H1 (cell line): ENCODE measurements around the gene ADM2. TPM values are rescaled to one million over a fixed set of nuclear protein-coding genes. Genes with fewer than 3 reads are reported as not detected.
A peak's percentile ranks its signal among the peaks of the same experiment; 100 is the strongest.

ENCODE experiments used
- CTCF ChIA-PET: fragments of 300-600 bp; sonication (Branson Sonifier 250); formaldehyde crosslinking; loops from one replicate; lab custom pipeline; 2021; ENCODE audit not compliant: partially characterized antibody; lab: Charles Lee
- POLR2A ChIA-PET: fragments of 300-600 bp; sonication (Branson Sonifier 250); formaldehyde crosslinking; loops from one replicate; lab custom pipeline; 2021; ENCODE audit warnings: inconsistent platforms; ENCODE audit not compliant: partially characterized antibody; lab: Charles Lee
- DNase-seq, 2 experiments: peaks; one replicate each; pipeline versions ENCODE4 v3.0.0 to v3.0.0-alpha.2; 2010 to 2022; ENCODE audit warnings: low spot score in 2 of 2, low read depth in 1 of 2, mixed read lengths in 1 of 2
- FAIRE-seq: peaks from 2 replicates; lab custom pipeline; 2011; peaks lifted over from hg19 to GRCh38; lab: Jason Lieb, UNC
- H2AFZ ChIP-seq: 2 replicates; pipeline ENCODE4 v1.8.1; 2012; ENCODE audit warnings: low read length, inconsistent platforms
- H2AK5ac ChIP-seq: 2 replicates; pipeline ENCODE4 v1.6.1; 2013; ENCODE audit warnings: low read depth, low read length
- H2BK120ac ChIP-seq: replicated peaks from 2 replicates; pipeline ENCODE3; 2013; ENCODE audit warnings: low read depth, low read length, inconsistent platforms
- H2BK12ac ChIP-seq: 2 replicates; pipeline ENCODE4 v1.6.1; 2013; ENCODE audit warnings: low read depth, low read length
- H2BK15ac ChIP-seq: 2 replicates; pipeline ENCODE4 v1.6.1; 2013; ENCODE audit warnings: low read length
- H2BK20ac ChIP-seq: 2 replicates; pipeline ENCODE4 v1.6.1; 2013; ENCODE audit warnings: low read length
- H2BK5ac ChIP-seq: 2 replicates; pipeline ENCODE4 v1.6.1; 2013; ENCODE audit warnings: low read depth, low read length
- H3K14ac ChIP-seq: 2 replicates; pipeline ENCODE4 v1.6.1; 2013; ENCODE audit warnings: inconsistent platforms; ENCODE audit not compliant: insufficient read length
- H3K18ac ChIP-seq: 2 replicates; pipeline ENCODE4 v1.6.1; 2013; ENCODE audit warnings: low read length; ENCODE audit errors: extremely low read depth
- H3K23ac ChIP-seq: 2 replicates; pipeline ENCODE4 v1.6.1; 2013; ENCODE audit warnings: inconsistent platforms; ENCODE audit not compliant: insufficient read length
- H3K23me2 ChIP-seq: 2 replicates; pipeline ENCODE4 v1.6.1; 2013; ENCODE audit warnings: low read depth, low read length
- H3K27ac ChIP-seq: 2 replicates; pipeline ENCODE4 v1.6.1; 2011; ENCODE audit warnings: low read depth, low read length, inconsistent platforms
- H3K27me3 ChIP-seq, 4 experiments: replicated peaks in 1 of 4; 1 replicate in 1 of 4; 2 replicates in 3 of 4; pipeline versions ENCODE4 v1.6.1 to v1.8.1; 2011 to 2013; ENCODE audit warnings: low read length in 3 of 4, mild to moderate bottlenecking in 3 of 4, inconsistent platforms in 2 of 4, mixed read lengths in 2 of 4, moderate library complexity in 1 of 4; ENCODE audit not compliant: control insufficient read depth in 3 of 4, insufficient read depth in 3 of 4; ENCODE audit errors: extremely low read depth in 1 of 4
- H3K36me3 ChIP-seq, 4 experiments: 2 replicates each; pipeline versions ENCODE4 v1.6.1 to v1.8.1; 2011 to 2013; ENCODE audit warnings: mild to moderate bottlenecking in 4 of 4, low read length in 3 of 4, moderate library complexity in 2 of 4, control low read depth in 1 of 4, inconsistent platforms in 1 of 4; ENCODE audit not compliant: insufficient read depth in 4 of 4, control insufficient read depth in 2 of 4
- H3K4ac ChIP-seq: replicated peaks from 2 replicates; pipeline ENCODE3; 2013; ENCODE audit warnings: low read length, low read depth, mixed read lengths, inconsistent platforms; ENCODE audit not compliant: insufficient read length
- H3K4me1 ChIP-seq, 4 experiments: replicated peaks in 1 of 4; 1 replicate in 1 of 4; 2 replicates in 3 of 4; pipeline versions ENCODE4 v1.6.1 to v1.8.1; 2011 to 2013; ENCODE audit warnings: low read length in 3 of 4, inconsistent platforms in 2 of 4, mixed read lengths in 1 of 4; ENCODE audit not compliant: insufficient read depth in 4 of 4, control insufficient read depth in 3 of 4
- H3K4me2 ChIP-seq, 2 experiments: 2 replicates each; pipeline versions ENCODE4 v1.6.1 to v1.8.1; 2011 to 2013; ENCODE audit warnings: low read depth in 2 of 2, low read length in 2 of 2, control low read depth in 1 of 2, inconsistent platforms in 1 of 2, mild to moderate bottlenecking in 1 of 2; ENCODE audit not compliant: insufficient read depth in 1 of 2
- H3K4me3 ChIP-seq, 4 experiments: fragments of 200-600, 300-600 bp in 1 of 4; sonication (generic), shearing (Covaris generic), sonication (Bioruptor Twin) in 1 of 4; 2 replicates each; pipeline versions ENCODE4 v1.5.1 to v1.8.1; 2011 to 2016; ENCODE audit warnings: low read length in 4 of 4, low read depth in 3 of 4, control low read depth in 2 of 4, inconsistent platforms in 2 of 4, mild to moderate bottlenecking in 2 of 4, mixed read lengths in 1 of 4, moderate library complexity in 1 of 4; ENCODE audit not compliant: insufficient read depth in 2 of 4; ENCODE audit errors: extremely low read depth in 1 of 4
- H3K56ac ChIP-seq: replicated peaks from 2 replicates; pipeline ENCODE3; 2013; ENCODE audit warnings: low read depth, mild to moderate bottlenecking, mixed read lengths, low read length, inconsistent platforms; ENCODE audit not compliant: insufficient read length
- H3K79me1 ChIP-seq: 2 replicates; pipeline ENCODE4 v1.6.1; 2013; ENCODE audit warnings: low read depth, low read length, control low read depth
- H3K79me2 ChIP-seq, 2 experiments: 2 replicates each; pipeline versions ENCODE4 v1.6.1 to v1.8.1; 2012 to 2013; ENCODE audit warnings: low read length in 2 of 2, mild to moderate bottlenecking in 2 of 2, inconsistent platforms in 1 of 2; ENCODE audit not compliant: insufficient read depth in 2 of 2, control insufficient read depth in 1 of 2
- H3K9ac ChIP-seq, 4 experiments: replicated peaks in 1 of 4; 1 replicate in 1 of 4; 2 replicates in 3 of 4; pipeline versions ENCODE4 v1.6.1 to v1.8.1; 2011 to 2013; ENCODE audit warnings: low read depth in 3 of 4, low read length in 3 of 4, control low read depth in 2 of 4, mild to moderate bottlenecking in 2 of 4, moderate library complexity in 2 of 4, inconsistent platforms in 1 of 4; ENCODE audit errors: extremely low read depth in 1 of 4
- H3K9me3 ChIP-seq, 2 experiments: 2 replicates each; pipeline versions ENCODE4 v1.6.1 to v1.8.1; 2012 to 2013; ENCODE audit warnings: mild to moderate bottlenecking in 2 of 2, moderate library complexity in 2 of 2, control low read depth in 1 of 2, inconsistent platforms in 1 of 2, low read depth in 1 of 2, low read length in 1 of 2, mixed read lengths in 1 of 2; ENCODE audit not compliant: insufficient read depth in 2 of 2
- H4K20me1 ChIP-seq, 2 experiments: replicated peaks in 1 of 2; 2 replicates each; pipeline versions ENCODE3 to v1.8.1; 2011 to 2013; ENCODE audit warnings: inconsistent platforms in 2 of 2, low read length in 2 of 2, mild to moderate bottlenecking in 1 of 2; ENCODE audit not compliant: insufficient read depth in 2 of 2, control insufficient read depth in 1 of 2
- H4K5ac ChIP-seq: 2 replicates; pipeline ENCODE4 v1.6.1; 2013; ENCODE audit warnings: low read length, low read depth, mixed read lengths, inconsistent platforms; ENCODE audit not compliant: insufficient read length
- H4K8ac ChIP-seq: 2 replicates; pipeline ENCODE4 v1.8.0; 2013; ENCODE audit warnings: mild to moderate bottlenecking, moderate library complexity, low read length, inconsistent platforms; ENCODE audit not compliant: insufficient read depth; ENCODE audit errors: extremely low read depth
- H4K91ac ChIP-seq: replicated peaks from 2 replicates; pipeline ENCODE3; 2013; ENCODE audit warnings: low read length, mixed read lengths, inconsistent platforms; ENCODE audit not compliant: insufficient read length
- CBX5 ChIP-seq: fragments of 300-800, 300-1000 bp; sonication (generic); IDR thresholded peaks from 2 replicates; pipeline ENCODE4 v1.7.1; 2016; ENCODE audit warnings: antibody characterized with exemption, low read length, low read depth
- EZH2 ChIP-seq: fragments of 200-600 bp; sonication (generic); IDR thresholded peaks from 2 replicates; pipeline ENCODE4 v1.7.1; 2012; ENCODE audit warnings: low read depth, mild to moderate bottlenecking, moderate library complexity, low read length, inconsistent platforms; ENCODE audit not compliant: severe bottlenecking
- KDM4A ChIP-seq: IDR thresholded peaks from one replicate; pipeline ENCODE4 v1.7.1; 2012; ENCODE audit warnings: low read depth, mild to moderate bottlenecking, moderate library complexity, low read length, inconsistent platforms; ENCODE audit not compliant: severe bottlenecking
- NANOG ChIP-seq: IDR thresholded peaks from 2 replicates; pipeline ENCODE4 v1.6.1; 2011; ENCODE audit warnings: low read length, low read depth, mild to moderate bottlenecking, inconsistent platforms; ENCODE audit not compliant: insufficient read depth, poor library complexity, severe bottlenecking
- NRF1 ChIP-seq: IDR thresholded peaks from 2 replicates; pipeline ENCODE4 v1.6.1; 2011; ENCODE audit warnings: mild to moderate bottlenecking, low read depth, low read length, improper control_type of control experiment
- RNF2 ChIP-seq: fragments of 200-900, 300-1000 bp; sonication (generic); IDR thresholded peaks from 2 replicates; pipeline ENCODE4 v1.7.1; 2016; ENCODE audit warnings: borderline replicate concordance, low read depth, mild to moderate bottlenecking, antibody characterized with exemption, low read length; ENCODE audit not compliant: poor library complexity, severe bottlenecking; ENCODE audit errors: missing control alignments
- SUZ12 ChIP-seq: fragments of 200-600 bp; sonication (generic); IDR thresholded peaks from 2 replicates; pipeline ENCODE4 v1.6.1; 2012; ENCODE audit warnings: mild to moderate bottlenecking, inconsistent platforms, low read length, moderate library complexity, mixed read lengths
- YY1 ChIP-seq: IDR thresholded peaks from 2 replicates; pipeline ENCODE4 v1.6.1; 2011; ENCODE audit warnings: low read depth, mild to moderate bottlenecking, low read length
- WGBS, 2 experiments: shearing (Covaris generic) in 1 of 2; methylation state at CpG; one replicate each; pipeline versions ENCODE4 v1.1.6 to v1.1.7; 2013 to 2015; ENCODE audit warnings: low lambda C conversion rate in 2 of 2, mixed read lengths in 2 of 2, inconsistent platforms in 1 of 2, low coverage in 1 of 2, missing lambda C conversion rate in 1 of 2; ENCODE audit not compliant: insufficient replicate concordance in 2 of 2, insufficient coverage in 1 of 2, insufficient read length in 1 of 2; ENCODE audit errors: extremely low coverage in 1 of 2, missing lambda C conversion rate in 1 of 2; 5-methylcytosine and 5-hydroxymethylcytosine counted together
- polyA plus RNA-seq, 7 experiments: library from polyadenylated mRNA; depleted of rRNA in 3 of 7; stranded (reverse) in 5 of 7; unstranded in 2 of 7; fragments of >200 nt in 5 of 7; fragments of 200-250 nt in 2 of 7; gene quantifications; 1 replicate in 5 of 7; 2 replicates in 1 of 7; 4 replicates in 1 of 7; pipeline versions ENCODE4 v1.2.1 to v1.2.3, GENCODE V29; 2011 to 2013; ENCODE audit warnings: missing spikeins in 2 of 7, mixed read lengths in 2 of 7
- total RNA-seq: library from RNA; stranded (reverse); fragmentation: NEBNext Ultra II Directional; extraction: Animal tissue kit (Norgen Biotek cat#: 25700); gene quantifications from 2 replicates; pipeline ENCODE4 v1.2.1, GENCODE V29; 2021

ADM2 gene
- total and polyA plus RNA-seq, 2 of the 8 experiments (the other 6 are each of a cell fraction or from before 2014, with no cell fraction given) = 3.3 to 7.5 TPM

DNA sequence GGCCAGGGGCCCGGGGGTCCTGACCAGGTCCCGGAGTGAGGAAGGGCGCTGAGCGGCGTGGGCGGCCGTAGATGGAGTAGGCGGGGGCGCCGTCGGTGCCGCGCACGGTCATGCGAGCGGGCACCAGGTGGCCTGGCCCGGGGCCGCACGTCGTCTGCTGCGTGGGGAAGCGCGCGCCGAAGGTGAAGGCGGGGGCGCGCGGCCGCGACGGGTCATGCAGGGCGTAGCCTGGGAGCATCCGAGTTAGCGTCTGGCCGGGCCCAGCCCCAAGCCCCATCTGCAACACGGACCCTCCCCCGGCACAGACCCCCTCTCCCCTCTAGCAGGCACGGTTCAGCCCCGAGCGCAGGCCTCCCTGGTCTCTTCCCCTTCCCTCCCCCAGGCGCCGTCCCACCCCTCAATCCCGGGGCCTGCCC, 50.2 kb downstream of the ADM2 start:
- Histone ChIP-seq H4K91ac (no peak overlapping the region), H3K27ac (no peak overlapping the region), H3K14ac (no peak overlapping the region), H3K9me3 (no peaks in the 10 kb centered on the region), H4K5ac (no peak overlapping the region), H2BK12ac (no peak overlapping the region), H2BK120ac (no peak overlapping the region), H4K8ac (peak overlapping the region; percentile 68; the same call in 1 of the 2 replicates), H3K23me2 (peaks cover 21% of the 10 kb centered on the region; the same call in 1 of the 2 replicates), H3K56ac (no peak overlapping the region), H3K4ac (no peak overlapping the region), H2AK5ac (no peak overlapping the region), H3K36me3 (no peaks in the 10 kb centered on the region), H3K23ac (no peak overlapping the region), H4K20me1 (peaks cover 5 to 16% of the 10 kb centered on the region in 2 experiments), H2BK20ac (no peak overlapping the region), H3K4me3 (peak overlapping the region; percentile 27 to 68 (median 48)), H3K79me1 (no peaks in the 10 kb centered on the region), H2BK15ac (no peak overlapping the region), H3K79me2 (no peaks in the 10 kb centered on the region), H3K4me1 (peaks cover 0 to 24% (median 9%) of the 10 kb centered on the region in 4 experiments; a peak in 5 of 7 replicates), H2AFZ (no peak overlapping the region), H3K4me2 (peak overlapping the region; percentile 51 to 92), H3K27me3 (peaks cover 43 to 69% (median 60%) of the 10 kb centered on the region in 4 experiments), H2BK5ac (no peak overlapping the region), H3K18ac (no peak overlapping the region), H3K9ac (no peak overlapping the region)
- FAIRE-seq (no peak), DNase-seq (no peak)
- 12% methylated on average over 22 of the region's 44 CpGs; no CpG with 5 or more reads in 1 of the 2 experiments for whole genome bisulfite sequencing, 2 experiments
- POLR2A ChIA-PET = interaction anchor here (0.7 kb wide), 1 partner anchor 20 kb away, joined by 3 read pairs; no protein-coding TSS in a partner anchor
- CTCF ChIA-PET = interaction anchor here (1.0 kb wide), 2 partner anchors 32 to 156 kb away, joined by 3 read pairs; partner anchors contain the start of gene SYCE3
- TF ChIP-seq NRF1 = no peak
- no peak for TF ChIP-seq YY1
- TF ChIP-seq SUZ12 = peak; percentile 65; the same call in 1 of the 2 replicates
- TF ChIP-seq EZH2 = peak; percentile 70
- TF ChIP-seq NANOG = no peak
- TF ChIP-seq CBX5 = no peak
- peak; percentile 22 for TF ChIP-seq KDM4A
- TF ChIP-seq RNF2 = peak; percentile 29
